HG02981 (cell line): ENCODE results near the gene EXD2.

Experiments used
- ATAC-seq: cut with Tn5 transposase; IDR thresholded peaks from one replicate; pipeline ENCODE4 v1.9.1; 2021; ENCODE audit warnings: mild to moderate bottlenecking, moderate library complexity; ENCODE audit not compliant: unreplicated experiment

EXD2 gene

DNA sequence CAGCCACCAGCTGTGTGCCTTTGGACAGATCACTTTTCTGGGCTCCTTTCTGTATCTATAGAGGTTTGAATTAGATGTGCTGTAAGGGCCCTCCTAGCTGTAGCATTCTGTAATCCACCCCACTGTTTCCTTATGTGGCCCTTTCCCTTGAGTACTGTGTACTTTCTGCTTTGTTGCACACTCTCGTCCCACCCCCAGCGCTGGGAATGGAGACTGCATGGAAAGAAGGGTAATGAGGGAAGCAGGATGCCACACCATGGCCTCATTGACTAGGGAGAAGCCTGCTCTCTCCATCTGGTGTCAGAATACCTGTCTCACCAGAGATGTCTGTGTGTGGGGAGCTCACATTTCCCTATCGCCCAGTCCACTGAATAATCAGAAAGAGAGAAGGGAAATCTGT lies 55.0 kb downstream of the EXD2 start:
- ATAC-seq, result no peak

DNA sequence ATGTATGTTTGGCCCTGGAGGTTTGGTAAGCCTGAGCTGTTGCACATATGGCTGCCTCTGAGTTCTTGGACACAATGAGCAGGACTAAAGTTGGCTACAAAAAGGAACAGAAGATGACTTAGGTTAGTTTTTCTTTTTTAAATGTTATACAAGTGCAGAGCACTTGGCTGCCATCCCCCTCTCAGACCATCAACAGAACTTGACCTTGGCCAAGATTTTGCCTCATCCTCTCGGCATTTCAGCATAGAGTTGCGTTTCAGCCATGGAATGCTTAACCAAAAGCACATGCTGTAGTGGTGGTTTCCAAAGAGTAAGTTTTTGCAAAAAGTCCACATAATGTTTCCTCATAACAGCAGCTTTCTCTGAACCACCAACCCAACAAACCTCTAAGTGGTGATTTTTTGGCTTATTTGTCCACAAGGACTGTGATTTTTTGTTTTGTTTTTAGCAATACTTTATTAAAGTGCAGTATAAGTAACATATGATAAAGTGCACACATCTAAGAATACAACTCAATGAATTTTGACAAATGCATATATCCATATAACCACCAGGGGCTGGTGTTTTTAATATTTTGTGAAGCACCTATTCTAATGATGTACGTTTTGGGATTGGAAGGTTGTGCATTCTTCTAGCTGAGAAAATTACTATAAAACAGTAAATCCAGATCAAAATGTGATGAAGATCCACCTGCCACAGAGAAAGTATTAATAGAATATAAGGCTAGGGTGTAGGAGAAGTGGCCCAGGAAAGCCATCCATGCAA lies 56.6 kb downstream of the EXD2 start:
- ATAC-seq, result no peak

DNA sequence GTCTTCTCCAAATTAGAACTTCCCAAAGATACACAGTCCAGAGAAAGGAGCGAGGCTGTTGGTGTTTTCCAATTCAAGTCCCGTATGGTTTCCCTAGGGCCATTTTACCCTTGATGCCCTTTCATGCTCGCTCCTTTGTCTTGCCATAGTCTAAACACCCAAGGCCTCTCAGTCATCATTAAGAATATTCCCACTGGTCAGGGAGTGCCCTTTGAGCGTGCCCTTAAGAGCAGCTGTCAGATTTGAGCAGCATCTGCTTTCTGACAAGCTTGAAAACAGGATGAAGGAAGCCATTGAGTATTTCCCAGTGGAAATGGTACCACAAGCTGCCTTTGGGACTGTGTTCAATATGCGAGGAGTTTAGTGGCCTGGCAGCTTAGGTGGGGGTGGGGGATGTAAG lies 58.3 kb downstream of the EXD2 start:
- no peak for ATAC-seq

DNA sequence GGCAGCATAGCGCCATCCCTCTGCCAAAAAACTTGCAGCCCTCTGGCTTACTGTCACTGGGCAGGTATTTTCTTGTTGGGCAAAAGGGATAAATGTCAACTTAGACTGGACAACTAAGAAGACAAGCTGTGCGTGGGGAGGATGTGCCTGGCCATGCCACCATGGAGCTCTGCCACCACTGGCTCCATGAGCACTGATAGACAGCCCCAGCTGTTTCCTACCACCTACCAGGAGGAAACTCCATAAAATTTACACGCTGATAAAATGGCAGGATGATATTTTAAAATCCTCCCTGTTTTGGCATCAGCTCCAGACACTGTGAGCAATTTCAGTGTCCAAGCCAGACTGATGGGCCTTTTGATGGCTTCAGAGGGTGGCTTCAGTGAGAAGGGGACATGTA lies 61.6 kb downstream of the EXD2 start:
- ATAC-seq, result no peak

DNA sequence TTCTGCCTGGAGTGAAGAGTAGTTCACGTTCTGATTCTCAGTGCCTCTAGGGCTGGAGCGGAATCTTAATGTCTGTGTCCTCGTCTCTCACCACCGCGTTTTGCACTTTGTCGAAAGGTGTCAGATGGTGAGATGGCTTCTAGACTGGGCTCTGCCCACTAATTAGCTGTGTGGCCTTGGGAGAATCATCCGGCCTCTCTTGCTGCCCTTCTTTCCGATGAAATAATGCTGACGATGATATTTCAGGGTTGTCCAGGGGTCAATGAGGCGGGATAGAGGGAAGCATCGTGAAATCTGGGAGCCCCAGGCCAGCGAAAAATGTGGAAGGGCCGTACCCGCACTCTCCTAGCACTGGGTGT lies 67.8 kb downstream of the EXD2 start:
- ATAC-seq, result no peak

DNA sequence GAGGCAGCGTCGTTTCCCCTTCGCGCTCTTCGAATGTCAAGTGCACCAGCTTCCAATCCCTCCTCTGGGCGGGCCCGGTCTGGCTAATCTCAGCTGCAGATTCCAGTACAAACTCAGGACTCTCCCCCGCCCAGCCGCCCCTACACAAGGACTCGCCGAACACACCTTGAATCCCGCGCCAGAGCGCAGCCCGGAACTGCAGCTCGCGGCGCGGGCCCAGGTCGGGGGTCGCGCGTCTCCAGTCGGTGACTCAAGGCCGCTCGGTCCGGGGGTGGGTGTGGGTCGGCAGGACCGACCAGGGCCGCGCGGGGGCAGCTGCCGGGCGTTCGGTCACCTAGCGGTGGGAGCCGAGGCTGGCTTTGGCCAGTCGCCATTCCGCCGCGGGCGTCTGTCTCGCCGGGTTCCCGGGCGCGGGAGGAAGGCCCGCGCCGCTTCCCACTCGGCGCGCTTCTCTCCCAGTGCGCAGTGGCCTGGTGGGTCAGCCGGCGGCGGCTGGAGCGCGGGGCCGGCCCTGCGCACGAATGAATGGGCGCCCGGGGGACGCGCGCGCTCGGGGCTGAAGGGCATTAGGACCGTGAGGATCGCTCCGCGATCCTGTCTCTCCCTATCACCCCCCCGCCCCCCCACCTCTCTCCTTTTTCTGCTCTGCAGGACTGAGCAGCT lies 68.4 kb downstream of the EXD2 start, which contains the start of gene GALNT16:
GALNT16 (plus strand) TSS at position 632 of the 663 bp plus-strand sequence. CDS start 133 bp downstream, outside the sequence.
- ATAC-seq, result no peak

DNA sequence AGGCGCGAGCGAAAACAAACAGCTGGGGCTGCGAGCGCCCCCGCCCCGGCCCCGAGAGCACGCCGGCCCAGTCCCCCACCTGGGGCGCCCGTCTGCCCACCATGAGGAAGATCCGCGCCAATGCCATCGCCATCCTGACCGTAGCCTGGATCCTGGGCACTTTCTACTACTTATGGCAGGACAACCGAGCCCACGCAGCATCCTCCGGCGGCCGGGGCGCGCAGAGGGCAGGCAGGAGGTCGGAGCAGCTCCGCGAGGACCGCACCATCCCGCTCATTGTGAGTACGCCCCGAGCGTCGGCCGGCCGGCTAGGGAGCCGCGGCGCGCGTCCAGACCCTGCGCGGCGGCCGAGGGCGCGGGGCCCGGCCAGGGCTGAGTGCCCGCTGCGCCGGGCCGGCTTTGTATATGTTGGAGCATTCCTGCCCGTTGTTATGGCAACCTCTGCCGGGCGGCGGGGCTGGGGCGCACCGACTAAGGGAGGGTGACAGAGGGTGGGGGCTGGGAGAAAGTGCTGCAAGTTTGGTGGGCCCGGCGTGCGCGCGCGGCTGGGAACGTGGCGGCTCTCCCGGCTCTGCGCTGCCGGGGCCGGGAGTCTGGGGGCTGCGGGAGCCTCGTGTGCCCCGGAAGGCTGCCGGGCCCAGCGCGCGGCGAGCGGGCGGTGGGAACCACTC lies 69.0 kb downstream of the EXD2 start:
- ATAC-seq, result no peak

DNA sequence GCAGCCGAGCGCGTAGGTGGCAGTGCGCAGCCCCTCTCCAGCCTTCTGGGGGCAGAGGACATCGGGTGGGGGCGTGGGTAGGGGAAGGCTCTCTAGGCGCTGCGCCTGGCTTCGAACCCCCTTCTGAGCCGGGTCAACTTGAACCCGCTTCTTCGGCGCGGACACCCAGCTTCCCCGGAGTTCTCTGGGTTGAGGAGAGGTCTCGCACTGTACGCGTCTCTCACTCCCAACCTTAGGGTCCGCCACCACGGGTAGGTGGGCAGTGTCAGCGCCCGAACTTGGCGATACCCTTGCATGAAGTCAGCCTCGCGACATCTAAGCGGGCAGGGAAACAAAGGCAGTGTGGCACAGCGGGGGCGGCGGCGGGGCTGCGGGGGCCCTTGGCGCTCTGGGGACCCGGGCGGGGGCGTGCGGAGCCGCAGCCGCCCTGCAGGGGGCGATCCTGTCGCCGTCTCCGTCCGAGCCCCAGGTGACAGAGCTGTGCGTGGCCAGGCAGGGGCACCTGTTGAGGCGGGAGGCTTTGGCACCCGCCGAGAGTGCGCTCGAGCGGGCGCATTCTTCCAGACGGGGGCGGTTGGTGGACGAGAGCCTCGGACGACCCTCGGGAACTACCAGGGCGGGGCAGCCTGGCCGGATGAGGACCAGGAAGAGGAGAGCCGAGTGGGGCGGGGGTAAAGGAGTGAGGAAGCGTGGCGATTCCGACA lies 69.7 kb downstream of the EXD2 start:
- ATAC-seq, result no peak

DNA sequence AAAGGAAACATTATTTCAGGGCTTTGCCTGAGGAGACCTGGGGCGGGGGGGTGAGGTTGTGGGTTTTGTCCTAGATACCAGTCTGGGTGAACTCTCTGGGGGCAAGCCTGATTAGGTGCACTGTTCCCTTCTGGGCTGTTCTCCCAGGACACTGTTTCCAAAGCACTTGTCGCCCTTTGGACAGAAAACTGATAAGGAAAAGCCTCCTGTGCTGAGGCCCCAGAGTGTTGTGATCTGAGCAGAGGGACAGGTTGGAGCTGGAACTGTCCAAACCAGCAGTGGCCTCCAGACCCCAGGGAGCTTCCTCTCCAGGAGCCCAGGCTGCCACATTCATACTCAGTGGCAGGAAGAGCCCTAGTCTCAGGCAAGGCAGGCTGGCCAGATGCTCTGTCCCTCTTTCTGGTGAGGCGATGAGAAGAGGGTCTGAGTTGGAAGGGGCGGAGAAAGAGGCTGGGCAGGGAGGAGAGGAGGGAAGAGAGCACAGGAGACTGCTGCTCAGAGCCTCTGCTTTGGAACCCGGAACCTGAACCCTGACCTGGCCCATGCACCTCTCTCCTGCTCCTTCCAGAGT lies 70.5 kb downstream of the EXD2 start:
- ATAC-seq, result no peak

DNA sequence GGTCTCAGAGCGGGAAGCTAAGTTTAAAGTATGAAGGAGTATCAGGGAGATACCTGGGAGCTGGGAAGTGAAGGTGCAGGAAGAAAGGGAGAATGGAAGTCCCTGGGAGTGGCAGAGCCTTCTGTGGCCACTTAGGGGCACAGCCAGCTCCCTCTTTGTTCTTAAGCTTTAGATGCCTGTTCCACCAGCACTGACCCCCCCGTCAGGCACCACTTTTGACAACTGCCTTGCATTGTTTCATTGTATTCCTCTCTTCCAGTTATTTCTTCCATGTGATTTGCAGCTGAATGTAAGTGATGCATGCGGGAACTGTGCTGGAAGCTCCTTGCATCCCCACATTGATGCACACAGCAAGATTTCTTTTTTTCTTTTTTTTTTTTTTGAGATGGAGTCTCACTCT lies 71.2 kb downstream of the EXD2 start:
- ATAC-seq, result no peak

DNA sequence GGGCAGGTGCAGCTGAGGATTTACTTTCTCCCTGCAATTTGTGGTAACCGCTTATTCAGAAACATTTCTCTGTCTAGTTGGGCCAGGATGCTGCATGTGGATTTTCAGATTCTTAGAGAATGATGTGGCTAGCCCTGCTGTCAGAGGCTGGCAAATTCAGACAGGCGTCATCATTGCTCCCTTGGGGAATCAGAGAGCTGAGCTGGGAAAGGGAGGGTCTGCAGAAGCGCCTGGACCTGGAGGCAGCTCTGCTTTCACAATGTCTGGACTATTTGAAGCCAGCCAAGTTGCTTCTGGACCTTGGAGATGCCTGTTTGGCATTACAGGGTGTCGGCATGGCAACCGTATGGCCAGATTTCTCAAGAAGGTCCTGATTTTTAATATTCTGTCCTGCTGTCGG lies 72.1 kb downstream of the EXD2 start:
- ATAC-seq, result no peak

DNA sequence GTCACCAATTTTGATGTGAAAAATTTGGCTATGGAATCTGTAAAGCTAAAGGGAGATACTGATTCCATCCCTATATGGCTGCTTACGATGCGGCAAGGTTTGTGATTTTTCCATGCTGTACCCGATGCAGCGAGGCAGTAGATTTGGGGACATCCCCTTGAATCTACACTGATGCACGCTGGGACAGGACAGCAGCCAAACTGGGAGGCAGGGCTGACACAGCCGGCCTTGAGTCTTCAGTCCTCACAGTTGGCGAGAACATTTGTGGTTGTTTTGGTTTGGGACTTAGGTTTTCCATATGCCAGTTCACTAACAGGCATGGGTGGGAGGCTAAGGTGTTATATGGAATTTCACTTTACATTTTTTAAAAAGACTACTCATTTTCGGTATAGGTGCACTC lies 72.5 kb downstream of the EXD2 start:
- ATAC-seq, result no peak

DNA sequence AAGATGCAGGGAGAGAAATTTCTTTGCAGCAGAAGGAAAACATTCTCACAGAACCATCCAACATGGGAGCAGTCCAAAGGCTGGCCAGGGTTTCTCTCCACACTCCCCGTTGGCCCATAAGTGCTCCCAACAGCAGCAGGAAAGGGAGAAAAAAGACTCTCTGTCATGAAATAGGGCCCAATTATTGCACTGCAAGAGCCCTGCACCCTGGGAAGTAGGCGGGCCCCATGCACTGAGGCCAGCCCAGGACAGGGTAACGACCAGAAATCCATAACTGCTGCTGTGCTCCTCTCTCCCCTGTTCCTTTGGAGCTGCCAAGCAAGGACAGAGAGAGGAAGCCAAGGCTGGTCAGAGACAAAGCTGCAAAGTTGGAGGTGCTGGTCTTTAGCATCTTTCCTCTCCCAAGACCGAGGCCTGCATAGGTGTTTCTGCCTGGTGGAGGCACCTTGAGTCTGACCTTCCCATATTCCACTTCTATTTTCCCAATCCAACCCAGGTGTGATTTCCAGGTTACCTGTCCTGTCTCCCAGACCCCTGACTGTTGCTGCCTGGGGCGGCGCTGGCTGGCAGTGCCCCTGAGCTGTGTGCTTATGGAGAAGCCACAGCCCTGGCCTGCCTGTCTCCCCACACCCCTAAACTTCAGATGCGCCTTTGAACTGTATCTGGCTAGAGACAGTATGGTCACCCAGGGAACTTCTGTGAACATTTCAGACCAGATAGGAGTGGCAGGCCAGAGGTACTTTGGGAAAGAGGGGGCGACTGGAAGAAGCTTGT lies 75.5 kb downstream of the EXD2 start:
- no peak for ATAC-seq

DNA sequence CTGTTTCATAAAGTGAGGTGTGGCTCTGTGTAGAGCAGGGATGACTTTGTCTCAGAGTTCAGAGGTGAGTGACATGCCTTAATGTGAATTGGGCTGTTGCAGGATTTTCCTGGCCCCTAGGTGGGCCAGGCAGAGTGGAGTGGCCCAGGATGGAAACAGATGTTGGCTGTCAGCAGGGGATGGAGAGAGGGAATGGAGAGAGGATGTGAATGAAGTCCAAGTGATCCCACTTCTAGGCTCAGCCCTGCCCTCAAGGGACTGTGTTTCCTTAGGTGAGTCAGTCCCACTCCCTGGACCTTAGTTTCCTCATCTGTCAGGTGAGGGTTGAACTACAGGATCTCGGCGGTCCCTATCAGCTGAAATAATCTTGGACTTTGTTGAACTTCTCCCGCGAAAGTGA lies 76.2 kb downstream of the EXD2 start:
- ATAC-seq, result no peak

DNA sequence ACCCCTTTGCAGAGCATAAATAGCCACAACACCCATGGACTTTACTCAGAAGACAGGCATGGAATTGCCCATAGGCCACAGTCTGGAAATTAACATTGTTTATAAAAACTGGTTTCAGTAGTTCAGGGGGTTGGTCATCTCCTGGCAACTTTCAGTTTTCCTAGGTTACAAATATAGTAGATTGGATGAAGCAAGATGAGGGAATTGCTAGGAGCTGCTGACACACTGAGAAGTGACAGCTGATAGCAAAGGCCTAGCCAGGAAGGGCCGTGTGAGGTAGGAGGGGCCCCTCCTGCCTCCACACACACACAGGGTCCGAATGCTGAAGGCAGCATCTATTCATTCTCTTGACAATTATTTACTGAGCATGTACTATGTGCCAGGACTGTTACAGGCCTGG lies 76.9 kb downstream of the EXD2 start:
- no peak for ATAC-seq

DNA sequence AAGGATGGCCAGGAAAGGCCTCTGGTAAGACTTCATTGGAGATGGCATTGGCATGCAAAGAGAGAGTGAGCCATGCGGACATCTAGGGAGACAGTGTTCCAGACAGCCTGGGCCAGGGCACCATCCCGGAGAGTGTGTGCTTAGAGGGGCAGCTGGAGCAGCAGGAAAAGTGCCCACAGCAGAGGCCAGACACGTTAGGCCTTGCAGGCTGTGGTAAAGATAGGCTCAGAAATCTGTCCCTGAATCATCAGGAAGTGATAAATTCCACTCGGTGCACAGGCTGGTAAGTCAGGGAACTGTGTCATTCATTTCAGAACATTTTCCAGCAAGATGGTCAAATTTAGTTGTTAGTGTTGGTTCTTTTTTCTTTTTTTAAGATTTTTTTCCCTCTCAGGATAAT lies 77.5 kb downstream of the EXD2 start:
- no peak for ATAC-seq

DNA sequence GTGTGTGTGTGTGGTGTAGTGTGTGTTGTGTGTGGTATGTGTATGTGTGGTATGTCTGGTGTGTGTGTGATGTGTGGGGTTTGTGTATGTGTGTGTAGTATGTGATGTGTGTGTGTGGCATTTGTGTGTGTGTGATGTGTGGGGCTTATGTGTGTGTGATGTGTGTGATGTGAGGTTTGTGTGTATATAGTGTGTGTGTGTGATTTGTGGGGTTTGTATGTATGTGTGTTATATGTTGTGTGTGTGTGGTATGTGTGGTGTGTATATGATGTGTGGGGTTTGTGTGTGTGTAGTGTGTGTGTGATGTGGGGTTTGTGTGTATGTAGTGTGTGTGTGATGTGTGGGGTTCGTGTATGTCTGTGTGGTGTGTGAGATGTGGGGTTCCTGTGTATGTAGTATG lies 78.1 kb downstream of the EXD2 start:
- no peak for ATAC-seq

DNA sequence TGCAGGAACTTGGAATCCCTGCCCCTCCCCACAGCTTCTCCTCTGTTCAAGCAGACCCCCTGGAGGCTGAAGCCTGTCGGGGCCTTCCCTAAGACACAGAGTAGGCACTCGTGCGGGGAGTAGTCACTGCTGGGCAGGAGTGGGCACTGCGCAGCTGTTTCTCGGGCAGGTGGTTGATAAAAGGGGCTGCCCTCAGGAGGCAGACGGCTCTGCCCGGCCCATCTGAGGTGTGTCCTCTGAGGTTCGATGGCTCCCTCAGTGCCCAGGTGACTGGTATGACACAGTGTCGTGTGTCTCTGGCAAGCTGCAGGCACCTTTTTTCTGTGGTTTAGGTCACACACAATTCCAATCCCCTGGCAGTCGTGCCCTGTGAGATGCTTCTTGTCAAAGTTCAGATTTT lies 78.8 kb downstream of the EXD2 start:
- ATAC-seq, result no peak

DNA sequence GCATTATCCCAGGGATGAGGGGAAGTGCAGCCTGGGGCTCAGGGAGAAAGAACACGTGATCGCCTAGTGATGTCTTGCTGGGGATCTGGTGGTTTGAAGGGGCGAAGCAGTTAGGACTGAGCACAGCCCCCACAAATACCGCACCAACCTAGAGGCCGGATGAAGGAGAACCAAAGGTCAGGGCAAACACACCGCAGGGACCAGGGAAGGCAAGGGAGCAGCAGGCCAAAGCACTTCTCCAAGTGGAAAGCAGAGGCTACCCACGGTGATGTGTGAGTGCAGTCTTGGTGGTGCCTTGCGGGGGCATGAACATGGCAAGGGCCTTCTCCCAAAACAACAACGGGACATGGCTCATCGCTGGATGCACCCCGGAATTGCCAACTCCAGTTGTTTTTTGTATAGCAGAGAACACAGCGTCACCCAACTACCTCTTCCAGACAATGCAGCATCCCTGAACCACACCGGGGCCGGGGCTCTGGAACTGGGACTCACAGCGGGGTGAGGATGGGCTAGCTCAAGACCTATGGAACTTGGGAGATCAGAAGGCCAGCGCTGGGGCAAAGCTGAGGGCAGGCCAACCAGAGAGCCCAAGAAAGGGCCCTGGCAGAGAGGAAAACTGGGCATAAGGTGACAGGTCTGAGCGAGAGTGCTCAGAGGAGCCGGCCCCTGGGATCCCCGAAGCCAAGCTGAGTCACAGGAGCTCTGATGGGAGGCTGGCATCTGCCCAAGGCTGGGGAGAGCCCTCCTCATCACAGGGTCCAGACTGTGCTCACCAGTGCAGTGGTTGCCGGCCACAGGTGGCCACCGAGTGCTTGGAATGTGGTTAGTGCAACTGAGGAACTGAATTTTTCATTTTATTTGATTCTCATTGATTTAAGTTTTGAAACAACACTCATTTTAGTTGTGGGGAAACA lies 79.8 kb downstream of the EXD2 start:
- ATAC-seq, result no peak
